HG03520 (cell line): ENCODE measurements around the gene GCNT4.

Source experiments
- ATAC-seq: cut with Tn5 transposase; IDR thresholded peaks from one replicate; pipeline ENCODE4 v1.9.1; 2021; ENCODE audit warnings: mild to moderate bottlenecking, moderate library complexity; ENCODE audit not compliant: unreplicated experiment

GCNT4 gene

DNA sequence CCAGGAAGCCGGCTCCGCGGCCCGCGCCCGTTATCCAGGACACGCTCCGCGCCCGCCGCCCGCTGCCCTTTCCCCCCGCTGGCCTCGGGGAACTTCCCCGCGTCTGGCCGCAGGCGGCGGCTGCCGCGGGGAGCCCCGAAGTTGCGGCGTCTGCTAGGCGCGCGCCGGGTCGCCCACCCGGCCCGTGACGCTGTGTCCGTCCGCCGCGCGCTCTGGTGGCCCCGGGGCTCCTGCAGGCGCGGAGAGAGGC is 621 bp upstream of the GCNT4 start:
- ATAC-seq = no peak

DNA sequence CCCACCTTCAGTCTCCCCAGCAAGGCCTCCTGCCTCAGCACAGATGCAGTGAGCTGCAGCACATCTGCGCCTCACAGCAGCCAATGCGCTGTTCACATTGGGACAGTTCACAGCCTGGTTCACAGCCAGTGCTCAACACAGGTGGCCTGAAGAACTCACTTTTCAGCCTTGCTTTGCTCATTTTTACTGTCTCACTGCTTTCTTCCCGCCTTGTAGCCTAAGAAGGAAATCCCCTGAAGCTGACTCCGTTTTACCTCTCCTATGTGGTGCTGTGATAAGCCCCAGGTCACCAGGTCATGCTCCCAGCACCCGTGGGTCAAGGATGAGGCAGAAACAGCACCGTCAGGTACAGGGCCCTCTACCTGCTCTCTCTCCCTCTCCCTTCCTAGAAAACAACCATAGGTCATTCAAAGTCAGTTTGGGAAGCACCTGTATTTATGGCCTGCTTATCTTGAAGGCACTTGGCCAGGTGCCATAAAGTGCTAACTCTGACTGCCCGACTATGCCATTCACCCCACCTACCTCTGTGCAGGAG is 1.1 kb downstream of the GCNT4 start:
- no peak for ATAC-seq

DNA sequence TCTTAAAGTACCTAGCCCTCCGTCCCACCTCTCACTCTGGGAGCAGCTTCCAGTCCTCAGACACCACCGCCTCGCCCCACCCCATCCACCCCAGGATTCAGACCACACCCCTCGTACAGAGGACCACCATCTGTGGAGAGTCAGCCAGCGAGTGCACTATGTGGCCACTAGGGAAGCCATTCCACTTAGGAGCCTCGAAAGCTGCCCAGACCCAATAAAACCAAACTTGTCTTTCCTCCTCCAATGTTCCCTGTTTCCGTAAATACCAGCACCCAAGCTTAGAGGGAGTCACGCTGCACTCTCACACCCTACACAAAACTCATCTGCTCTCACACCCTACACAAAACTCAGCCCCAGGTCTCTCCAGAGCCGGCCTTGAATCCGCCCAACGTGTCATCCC is 1.9 kb downstream of the GCNT4 start:
- ATAC-seq = no peak

DNA sequence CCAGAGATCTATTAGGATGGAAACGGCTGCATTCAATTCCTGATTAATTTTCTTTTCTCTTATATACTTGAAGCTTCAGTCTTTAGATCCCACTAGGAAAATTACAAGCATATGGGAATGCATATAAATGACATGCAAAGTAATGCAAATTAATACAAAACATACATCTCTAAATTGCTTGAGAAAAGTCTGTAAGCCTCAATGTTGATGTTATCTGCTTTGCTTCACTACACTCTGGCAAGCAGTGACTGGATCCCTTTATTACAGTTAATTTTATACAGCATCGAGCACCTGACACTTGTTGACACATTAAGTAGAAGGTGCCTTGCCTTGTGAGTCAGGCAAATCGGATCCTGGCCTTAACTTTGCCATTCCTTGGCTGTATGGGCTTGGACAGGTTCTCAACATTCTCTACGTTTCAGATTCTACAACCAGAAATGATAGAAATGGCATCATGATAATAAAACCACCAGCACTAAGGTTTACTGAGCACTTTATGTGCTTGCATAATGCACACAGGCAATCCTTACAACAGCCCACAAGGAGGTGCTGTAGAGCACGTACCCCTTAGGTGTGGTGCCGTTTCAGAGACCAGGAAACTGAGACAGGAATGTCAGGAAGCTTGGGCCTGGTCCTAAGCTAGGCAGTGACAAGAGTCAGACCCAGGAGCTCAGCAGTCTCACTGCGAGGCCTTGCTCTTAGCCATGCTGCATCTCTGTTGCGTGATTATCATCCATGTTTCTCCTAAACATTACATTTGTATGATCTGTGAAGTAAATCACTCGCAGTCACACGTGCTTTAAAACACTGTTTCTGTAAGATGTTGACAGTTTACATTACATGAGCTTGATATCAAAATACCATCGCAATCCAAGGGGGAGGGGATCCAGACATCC is 2.7 kb downstream of the GCNT4 start:
- no peak for ATAC-seq

DNA sequence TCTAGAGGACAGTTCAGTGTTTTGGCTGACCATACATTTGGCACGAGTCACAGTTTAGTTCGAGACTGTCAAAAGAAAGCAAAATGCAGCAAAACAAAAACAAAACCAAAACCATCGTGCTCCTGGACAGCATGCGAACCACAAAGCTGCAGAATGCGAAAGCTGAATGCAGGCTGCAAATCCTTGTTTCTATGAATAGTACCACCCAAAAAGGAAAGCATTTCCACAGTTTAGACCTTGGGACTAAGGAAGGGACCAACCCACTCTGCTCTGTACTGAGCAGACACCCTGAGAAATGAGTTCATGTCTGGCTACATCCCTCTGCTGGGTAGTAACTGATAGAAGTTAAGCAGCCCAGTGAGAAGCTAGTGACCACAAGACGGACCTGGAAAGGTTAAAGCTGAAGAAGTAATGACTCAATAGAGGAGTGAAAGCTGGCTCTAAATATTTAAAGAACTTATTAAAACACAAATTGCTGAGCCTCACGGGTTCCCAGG is 3.9 kb downstream of the GCNT4 start:
- ATAC-seq = peak; percentile 45

DNA sequence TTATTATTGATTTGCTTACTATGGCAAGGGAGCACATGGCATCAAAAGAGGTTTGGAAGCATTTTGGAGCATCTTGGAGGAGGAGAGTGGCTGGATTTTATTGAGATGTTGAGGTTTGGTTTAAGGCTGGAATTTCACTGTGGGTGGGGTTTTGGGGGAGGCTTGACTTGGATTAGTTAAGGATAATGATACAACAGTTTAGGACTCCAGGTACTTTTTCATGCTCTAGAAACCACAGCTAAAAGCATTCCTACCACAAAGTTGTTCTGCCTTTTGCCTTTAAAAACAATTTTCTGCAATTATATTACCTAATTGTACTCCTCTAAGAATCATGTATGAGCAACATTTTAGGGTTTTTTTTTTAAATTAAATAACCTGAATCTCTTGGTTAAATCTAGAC is 5.0 kb downstream of the GCNT4 start:
- no peak for ATAC-seq

DNA sequence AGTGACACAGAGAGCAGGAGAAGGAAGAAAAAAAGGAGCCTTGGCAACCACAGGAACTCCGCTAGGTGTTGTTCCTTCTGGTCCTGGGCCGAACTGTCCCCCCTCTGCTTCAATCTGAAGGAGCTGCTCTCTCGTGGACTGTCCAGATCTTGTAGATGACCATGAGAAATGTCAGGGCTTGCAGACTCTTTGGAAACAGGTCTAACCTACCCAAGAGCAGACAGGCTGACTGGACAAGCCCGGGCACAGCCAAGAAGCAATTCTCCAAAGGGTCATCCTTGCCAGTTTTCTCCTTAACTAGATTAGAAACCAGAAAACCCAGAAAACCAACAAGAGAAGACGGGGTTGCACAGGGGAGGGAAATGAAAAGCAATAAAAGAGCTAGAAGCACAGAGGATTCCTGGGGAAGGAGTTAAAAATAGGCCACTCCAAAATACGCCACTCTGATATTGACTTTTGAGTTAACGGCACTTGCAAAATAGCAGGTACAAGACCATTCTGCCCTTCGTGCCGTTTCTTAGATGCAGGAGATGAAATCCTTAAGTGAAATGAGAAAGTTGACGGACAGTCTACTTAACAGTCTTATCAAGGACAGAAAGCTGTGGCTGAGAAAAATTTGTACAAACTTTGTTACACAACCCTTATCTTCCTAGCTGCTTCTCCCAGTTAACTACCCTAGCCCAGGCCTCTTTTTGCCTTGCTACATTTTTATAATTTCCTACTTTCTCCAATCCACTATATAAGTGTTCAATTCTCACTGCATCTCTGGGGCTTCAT is 5.8 kb downstream of the GCNT4 start:
- ATAC-seq = no peak

DNA sequence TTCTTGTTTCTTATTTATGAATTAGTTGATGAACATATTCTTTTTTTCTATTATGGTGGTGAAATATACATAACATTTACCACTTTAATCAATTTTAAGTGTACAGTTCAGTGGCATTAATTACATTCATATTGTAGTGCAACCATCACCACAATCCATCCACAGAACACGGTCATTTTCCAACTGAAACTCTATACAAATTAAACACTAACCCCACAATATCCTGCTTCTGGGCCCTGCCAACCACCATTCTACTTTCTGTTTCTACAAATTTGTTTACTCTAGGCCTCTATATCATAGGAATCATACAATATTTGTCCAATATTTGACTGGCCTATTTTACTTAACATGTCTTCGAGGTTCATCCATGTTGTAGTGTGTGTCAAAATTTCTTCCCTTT is 7.3 kb downstream of the GCNT4 start:
- ATAC-seq = no peak

DNA sequence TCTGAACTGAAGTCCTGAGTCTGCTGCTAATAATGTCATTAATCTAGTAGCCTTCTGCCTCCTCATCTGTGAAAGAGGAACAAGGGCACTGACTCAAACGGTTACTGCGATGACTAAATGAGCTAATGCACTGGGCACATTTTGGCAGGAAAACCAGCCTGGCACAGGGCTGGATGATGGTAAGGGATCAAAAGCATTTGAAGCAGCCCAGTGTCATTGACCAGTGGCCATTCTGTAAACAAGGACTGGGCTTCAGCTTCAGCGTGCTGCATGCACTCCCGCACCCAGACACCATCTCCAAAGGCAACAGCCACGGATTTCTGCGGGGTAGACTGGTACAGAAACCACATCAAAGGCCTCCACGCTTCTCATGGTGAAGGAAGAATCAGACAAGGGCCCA is 8.0 kb downstream of the GCNT4 start:
- ATAC-seq = no peak

DNA sequence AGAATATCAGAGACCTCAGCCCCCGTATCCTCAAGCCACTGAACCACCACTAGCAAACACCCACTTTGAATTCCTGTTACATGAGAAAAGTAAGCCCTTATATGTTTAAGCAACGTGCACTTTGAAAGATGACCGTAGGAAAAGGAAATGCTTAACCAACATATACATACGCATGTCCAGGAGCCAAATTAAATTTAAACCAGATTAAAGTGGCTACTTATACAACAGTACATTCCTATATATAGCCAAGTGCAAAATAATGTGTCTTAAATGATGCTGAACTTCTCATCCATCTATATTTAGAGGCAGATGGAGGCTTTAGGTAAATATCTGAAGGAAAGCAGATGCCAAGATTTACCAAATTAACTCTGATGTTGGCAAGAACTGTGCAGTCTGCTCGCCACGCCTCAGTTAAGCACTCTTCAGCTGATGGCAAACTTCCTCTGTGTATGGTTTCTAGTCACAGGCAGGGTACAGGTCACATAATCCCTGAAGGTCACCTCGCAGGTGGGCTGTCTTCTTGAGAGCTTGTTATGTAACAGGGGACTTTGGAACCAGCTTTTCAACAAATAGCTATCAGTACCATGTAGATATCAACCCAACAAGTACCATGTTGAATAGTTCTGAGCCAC is 8.6 kb downstream of the GCNT4 start:
- no peak for ATAC-seq

DNA sequence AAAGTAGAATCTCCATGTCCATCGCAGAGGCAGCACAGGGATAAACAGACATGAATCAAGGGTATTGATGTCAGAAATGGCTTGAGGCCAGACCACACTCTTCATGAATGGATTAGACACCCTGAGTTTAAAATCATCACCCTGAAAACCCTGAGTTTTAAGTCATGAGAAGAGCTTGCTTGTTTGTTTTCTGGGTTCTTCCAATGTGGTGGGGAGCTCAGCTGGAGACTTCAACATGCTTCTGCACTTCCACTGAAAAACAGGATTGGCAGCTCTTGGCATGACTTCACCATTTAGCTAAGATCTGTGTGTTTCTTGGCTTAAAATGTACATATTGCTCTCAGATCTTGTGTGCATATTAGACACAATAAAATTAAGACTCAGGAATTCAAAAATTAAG is 9.8 kb downstream of the GCNT4 start:
- ATAC-seq = no peak

DNA sequence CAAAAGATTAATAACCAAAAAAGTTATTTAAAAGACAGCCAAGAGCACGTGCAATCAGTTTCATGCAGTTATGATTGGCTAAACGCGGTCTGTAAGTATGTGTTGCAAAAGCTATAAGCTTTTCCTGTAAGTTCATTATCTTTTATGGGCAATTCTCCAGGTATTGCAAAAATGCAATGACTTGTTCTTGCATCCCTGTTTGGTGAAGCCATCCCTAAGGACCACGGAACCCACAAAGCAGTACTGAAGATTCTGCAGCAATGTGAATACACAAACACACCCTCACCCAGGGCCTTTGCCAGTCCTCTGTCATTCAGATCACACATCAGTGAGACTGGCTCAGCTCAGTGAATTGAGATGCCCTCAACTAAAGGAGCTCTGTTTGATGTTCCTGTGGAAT is 11.4 kb downstream of the GCNT4 start:
- no peak for ATAC-seq

DNA sequence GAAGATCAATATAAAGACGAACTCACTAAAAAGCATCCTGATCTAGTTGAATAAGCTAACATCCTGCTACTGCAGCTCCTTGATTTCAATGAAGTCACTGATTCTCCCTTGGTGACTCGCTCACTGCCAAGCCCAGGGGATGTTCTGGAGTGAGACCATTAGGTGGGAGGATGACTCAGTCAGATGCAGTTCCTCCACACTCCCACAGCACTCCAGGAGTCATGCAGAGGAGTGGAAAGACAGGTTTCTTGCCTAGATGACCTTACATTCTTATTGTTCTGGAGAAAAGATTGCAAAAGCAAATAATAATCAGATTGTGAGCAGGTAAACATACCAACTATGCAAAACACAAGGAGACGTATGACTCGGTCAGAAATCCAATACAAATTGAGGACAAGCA is 15.3 kb downstream of the GCNT4 start:
- ATAC-seq = no peak

DNA sequence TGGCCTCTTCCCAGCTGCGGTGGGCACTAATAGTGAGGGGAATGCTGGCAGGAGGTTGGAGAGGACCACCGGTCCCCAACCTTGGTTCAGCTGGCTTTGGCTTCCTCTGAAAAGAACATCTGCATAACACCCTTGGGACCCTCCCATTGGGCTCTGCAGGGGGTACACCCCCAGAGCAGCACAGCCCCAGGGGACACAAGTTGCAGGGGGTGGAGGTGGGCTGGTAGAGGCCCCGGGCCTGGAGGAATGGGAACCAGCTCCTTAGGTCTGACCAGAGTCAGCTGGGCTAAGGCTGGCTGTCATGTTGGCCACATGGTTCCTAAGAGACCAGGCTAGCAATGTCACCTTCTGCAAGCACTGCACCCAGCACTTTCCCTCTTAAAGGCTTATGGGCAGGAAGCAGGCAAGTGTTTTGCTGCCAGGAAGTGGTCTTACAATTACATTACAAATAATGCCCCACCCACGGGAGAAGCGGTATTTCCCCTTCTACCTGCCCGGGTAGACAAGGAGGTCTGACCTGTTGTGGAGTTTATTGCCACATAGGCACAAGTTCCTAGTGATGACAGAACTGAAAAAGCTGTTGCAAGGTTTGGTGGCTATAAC is 18.1 kb downstream of the GCNT4 start:
- ATAC-seq = no peak

DNA sequence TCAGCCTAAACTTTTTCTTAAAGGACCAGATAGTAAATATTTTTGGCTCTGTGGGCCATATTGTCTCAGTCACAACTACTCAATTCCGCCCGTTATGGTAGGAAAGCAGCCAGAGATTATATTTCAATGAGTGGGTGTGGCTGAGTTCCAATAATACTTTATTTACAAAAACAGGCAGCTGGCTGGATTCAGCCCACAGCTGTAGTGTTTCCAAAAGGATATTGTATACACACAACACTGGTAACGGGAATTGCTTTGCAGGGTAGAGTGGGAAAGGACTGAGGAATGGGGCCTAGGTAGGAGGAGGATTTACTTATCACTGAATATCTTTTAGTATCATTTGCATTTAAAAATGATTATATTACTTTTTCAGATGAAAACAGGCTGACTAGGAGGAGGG is 21.0 kb downstream of the GCNT4 start:
- ATAC-seq = no peak

DNA sequence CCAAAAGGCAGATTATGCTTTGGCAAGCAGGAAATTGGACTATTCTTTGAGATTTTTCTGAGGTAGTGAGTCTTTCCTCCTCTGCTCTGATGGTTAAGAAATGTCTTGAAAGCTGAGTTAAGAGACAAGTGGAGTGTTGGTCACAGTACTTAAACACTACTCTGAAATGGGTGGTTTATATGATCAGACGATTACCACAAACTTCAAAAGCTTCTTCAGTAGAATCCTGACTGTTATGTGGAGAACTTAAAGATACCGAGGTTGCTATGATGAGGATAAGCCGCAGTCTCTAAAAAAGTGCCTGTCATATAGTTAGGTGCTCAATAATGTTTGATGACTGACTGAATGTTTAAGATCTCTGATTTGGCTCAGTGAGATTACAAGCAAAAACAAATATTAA is 24.3 kb downstream of the GCNT4 start:
- ATAC-seq = no peak

DNA sequence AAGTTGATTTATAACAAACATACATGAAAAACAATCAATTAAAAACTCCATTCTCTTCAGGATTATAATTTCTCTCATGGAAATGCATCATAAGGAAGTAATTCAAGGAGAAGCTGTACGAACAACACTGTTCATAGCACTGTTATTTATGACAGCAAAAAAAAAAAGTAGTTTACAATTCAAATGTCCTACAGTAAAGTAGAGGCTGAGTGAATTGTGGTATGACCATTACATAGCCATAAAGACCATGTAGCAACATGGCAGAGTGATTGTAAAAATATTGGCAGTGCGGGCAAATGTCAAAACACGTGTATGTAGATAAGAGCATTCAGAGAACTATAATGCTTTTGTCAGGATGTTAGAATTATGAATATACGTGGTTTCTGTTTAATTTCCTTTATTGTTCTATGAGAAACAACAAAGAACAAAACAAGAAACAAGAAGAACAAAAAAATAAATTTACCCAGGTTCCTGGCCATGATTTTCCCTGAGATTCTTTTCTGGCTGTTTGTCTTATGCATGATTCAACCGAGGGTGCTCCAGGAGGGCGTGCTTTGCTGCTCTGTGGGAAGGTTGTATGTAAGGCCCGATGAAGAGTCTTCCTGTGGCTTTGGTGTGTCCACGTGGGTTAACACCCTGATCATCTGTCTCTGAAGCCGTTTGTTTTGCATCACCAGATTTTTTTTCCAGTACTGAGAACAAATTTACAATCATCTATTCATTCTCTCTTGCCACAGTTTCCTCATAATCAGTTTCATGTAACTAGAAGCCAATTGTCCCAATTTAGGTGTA is 28.8 kb downstream of the GCNT4 start:
- ATAC-seq = no peak

DNA sequence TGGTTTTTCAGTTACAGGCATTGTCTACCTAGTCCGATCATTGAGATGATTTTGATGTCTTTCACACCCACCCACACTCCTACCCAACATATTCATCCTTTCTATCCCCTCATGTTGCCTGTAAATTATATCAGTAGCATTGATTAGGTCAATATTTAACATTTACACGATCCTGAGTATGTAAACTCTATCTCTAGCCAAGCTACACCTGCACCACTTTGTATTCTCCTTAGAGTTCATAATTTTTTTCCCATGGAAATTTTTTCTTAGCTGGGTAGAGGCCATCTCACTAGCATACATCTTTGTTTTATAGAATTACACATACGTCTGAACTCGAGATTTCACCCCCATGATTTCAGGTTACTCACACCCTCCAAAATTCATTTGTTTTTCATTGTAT is 30.6 kb downstream of the GCNT4 start:
- ATAC-seq = no peak

DNA sequence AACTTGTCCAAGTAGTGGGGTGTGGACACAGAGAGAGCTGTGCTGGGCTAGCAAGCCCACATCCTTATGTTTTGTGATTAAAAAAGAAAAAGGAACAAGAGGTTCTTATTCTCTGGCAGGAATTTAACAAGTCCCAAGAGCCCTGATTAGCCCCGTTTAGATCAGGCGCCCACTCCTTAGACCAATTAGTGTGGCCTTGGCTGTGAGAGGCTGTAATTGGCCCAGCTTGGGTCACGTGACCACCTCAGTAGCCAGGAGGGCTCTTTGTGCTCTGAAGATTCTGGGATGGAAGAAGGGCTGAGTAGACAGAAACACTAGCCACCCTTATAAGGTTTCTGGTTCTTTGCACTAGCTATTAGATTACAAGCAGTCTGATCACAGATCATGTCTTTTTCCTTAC is 31.1 kb downstream of the GCNT4 start:
- ATAC-seq = no peak

DNA sequence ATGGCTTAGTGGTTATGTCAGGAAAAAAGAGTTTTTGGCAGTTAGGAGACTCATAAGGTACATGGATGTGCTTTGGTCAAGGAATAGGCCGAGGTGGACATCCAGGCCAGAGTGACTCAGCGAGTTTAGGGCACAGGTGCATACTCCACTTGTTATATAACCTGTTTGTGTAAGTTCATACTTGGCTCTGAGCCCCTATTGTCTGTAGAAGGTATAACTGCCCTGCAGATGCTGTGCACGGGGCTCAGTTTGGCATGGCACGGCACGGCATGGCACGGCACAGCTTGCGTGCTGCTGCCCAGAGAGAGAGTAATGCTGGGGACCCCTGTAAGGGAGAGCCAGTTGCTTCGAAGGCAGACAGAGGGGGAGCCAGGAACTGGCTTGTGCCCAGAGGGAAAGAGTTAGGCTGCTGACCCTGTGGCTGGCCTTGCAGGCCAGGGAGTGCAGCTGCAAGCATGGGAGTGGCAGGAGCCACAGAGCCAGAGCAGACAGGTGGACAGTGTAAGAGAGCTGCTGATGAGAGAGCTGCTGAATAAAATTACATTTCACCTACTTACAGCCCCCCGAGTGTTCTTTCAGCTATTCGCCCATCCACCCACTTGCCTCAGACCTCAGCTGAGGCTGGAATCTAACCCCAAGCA is 32.2 kb downstream of the GCNT4 start:
- ATAC-seq = no peak
